B cell (primary cell): Measurements from ENCODE around the gene SRC.

Source experiments
- EZH2 ChIP-seq: IDR thresholded peaks from 2 replicates; pipeline ENCODE4 v1.6.1; 2012; ENCODE audit warnings: borderline replicate concordance, low read depth, mild to moderate bottlenecking, moderate library complexity, low read length; ENCODE audit not compliant: insufficient read depth, poor library complexity, severe bottlenecking
- TF ChIP-seq, protein P1 (sequence below): fragments of 200-600 bp; IDR thresholded peaks from one replicate; pipeline ENCODE4 v1.8.0; 2022; ENCODE audit warnings: antibody characterized with exemption, mild to moderate bottlenecking

- TF ChIP-seq, protein P1, sequence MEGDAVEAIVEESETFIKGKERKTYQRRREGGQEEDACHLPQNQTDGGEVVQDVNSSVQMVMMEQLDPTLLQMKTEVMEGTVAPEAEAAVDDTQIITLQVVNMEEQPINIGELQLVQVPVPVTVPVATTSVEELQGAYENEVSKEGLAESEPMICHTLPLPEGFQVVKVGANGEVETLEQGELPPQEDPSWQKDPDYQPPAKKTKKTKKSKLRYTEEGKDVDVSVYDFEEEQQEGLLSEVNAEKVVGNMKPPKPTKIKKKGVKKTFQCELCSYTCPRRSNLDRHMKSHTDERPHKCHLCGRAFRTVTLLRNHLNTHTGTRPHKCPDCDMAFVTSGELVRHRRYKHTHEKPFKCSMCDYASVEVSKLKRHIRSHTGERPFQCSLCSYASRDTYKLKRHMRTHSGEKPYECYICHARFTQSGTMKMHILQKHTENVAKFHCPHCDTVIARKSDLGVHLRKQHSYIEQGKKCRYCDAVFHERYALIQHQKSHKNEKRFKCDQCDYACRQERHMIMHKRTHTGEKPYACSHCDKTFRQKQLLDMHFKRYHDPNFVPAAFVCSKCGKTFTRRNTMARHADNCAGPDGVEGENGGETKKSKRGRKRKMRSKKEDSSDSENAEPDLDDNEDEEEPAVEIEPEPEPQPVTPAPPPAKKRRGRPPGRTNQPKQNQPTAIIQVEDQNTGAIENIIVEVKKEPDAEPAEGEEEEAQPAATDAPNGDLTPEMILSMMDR: no peak
- no peak for TF ChIP-seq EZH2
Observed at GRCh38 chr20:37369846-37370245, 23.9 kb downstream of the SRC start.
